SK-N-SH (cell line): ENCODE data around the gene MXRA8. TPM values are rescaled to one million over a fixed set of nuclear protein-coding genes. Genes with fewer than 3 reads are reported as not detected.
A peak's percentile ranks its signal among the peaks of the same experiment; 100 is the strongest.

Source experiments
- CTCF ChIA-PET: fragments of 300-600, 350-600 bp; formaldehyde crosslinking; extraction: SDS; loops from one replicate; lab custom pipeline; 2021; lab: Yijun Ruan, JAX
- POLR2A ChIA-PET: fragments of 350-600 bp; sonication (Branson Sonifier 250); formaldehyde crosslinking; extraction: SDS; loops from one replicate; lab custom pipeline; 2020; ENCODE audit warnings: antibody characterized with exemption, inconsistent platforms; lab: Yijun Ruan, JAX
- DNase-seq: peaks from one replicate; pipeline ENCODE4 v3.0.0; 2012
- H2AFZ ChIP-seq: fragments of 200-600 bp; sonication (generic); 2 replicates; pipeline ENCODE4 v1.8.1; 2016; ENCODE audit warnings: antibody characterized with exemption, mild to moderate bottlenecking, low read depth
- H3F3A ChIP-seq: fragments of 200-600 bp; sonication (generic); replicated peaks from 2 replicates; pipeline ENCODE3; 2016; ENCODE audit warnings: antibody characterized with exemption, mild to moderate bottlenecking; ENCODE audit not compliant: insufficient read depth
- H3K27ac ChIP-seq, 2 experiments: fragments of 200-500 bp in 1 of 2; fragments of 200-600 bp in 1 of 2; sonication (Bioruptor generic) in 1 of 2; sonication (generic), shearing (Covaris generic) in 1 of 2; 2 replicates each; pipeline versions ENCODE4 v1.5.1 to v1.6.1; 2014 to 2016; ENCODE audit warnings: low read depth in 2 of 2, inconsistent platforms in 1 of 2, low read length in 1 of 2, mild to moderate bottlenecking in 1 of 2, mixed read lengths in 1 of 2
- H3K27me3 ChIP-seq: fragments of 200-600 bp; sonication (generic), shearing (Covaris generic); 2 replicates; pipeline ENCODE4 v1.6.1; 2016; ENCODE audit warnings: mixed run types; ENCODE audit not compliant: insufficient read depth
- H3K36me3 ChIP-seq, 2 experiments: fragments of 200-500 bp in 1 of 2; fragments of 200-600 bp in 1 of 2; sonication (Bioruptor generic) in 1 of 2; sonication (generic) in 1 of 2; replicated peaks in 1 of 2; 2 replicates each; pipeline versions ENCODE3 to v1.5.1; 2014 to 2016; ENCODE audit warnings: low read length in 1 of 2, mild to moderate bottlenecking in 1 of 2; ENCODE audit not compliant: insufficient read depth in 2 of 2, control insufficient read depth in 1 of 2
- H3K4me1 ChIP-seq, 2 experiments: fragments of 200-500 bp in 1 of 2; fragments of 200-600 bp in 1 of 2; sonication (Bioruptor generic) in 1 of 2; sonication (generic), shearing (Covaris generic) in 1 of 2; 2 replicates each; pipeline versions ENCODE4 v1.5.1 to v1.6.1; 2014 to 2016; ENCODE audit warnings: low read depth in 1 of 2, low read length in 1 of 2, mixed run types in 1 of 2; ENCODE audit not compliant: insufficient read depth in 2 of 2, control insufficient read depth in 1 of 2
- H3K4me2 ChIP-seq: fragments of 200-600 bp; sonication (generic), shearing (Covaris generic); 2 replicates; pipeline ENCODE4 v1.6.1; 2017; ENCODE audit warnings: mixed run types
- H3K4me3 ChIP-seq, 2 experiments: fragments of 200-500 bp in 1 of 2; fragments of 200-600 bp in 1 of 2; sonication (Bioruptor generic) in 1 of 2; sonication (generic), shearing (Covaris generic) in 1 of 2; 2 replicates each; pipeline versions ENCODE4 v1.5.1 to v1.8.1; 2014 to 2016; ENCODE audit warnings: low read depth in 2 of 2, inconsistent platforms in 1 of 2, low read length in 1 of 2, mild to moderate bottlenecking in 1 of 2, mixed read lengths in 1 of 2, moderate library complexity in 1 of 2
- H3K79me2 ChIP-seq: fragments of 200-600 bp; sonication (generic); 2 replicates; pipeline ENCODE4 v1.8.1; 2017; ENCODE audit warnings: mild to moderate bottlenecking; ENCODE audit not compliant: insufficient read depth
- H3K9ac ChIP-seq: fragments of 200-600 bp; sonication (generic); 2 replicates; pipeline ENCODE4 v1.6.1; 2017; ENCODE audit warnings: mixed run types
- H3K9me2 ChIP-seq: fragments of 200-600 bp; sonication (generic); 2 replicates; pipeline ENCODE4 v1.6.1; 2017; ENCODE audit warnings: mixed run types
- H3K9me3 ChIP-seq: fragments of 200-600 bp; sonication (generic); 2 replicates; pipeline ENCODE4 v1.6.1; 2017; ENCODE audit warnings: mixed run types, mild to moderate bottlenecking, moderate library complexity
- H4K20me1 ChIP-seq: fragments of 200-600 bp; sonication (generic); 2 replicates; pipeline ENCODE4 v1.6.1; 2017; ENCODE audit warnings: mild to moderate bottlenecking, mixed run types; ENCODE audit not compliant: insufficient read depth
- CHD2 ChIP-seq: fragments of 150-350 bp; IDR thresholded peaks from 2 replicates; pipeline ENCODE4 v1.6.1; 2018; ENCODE audit warnings: low read length; ENCODE audit not compliant: partially characterized antibody
- ELF1 ChIP-seq: IDR thresholded peaks from 2 replicates; pipeline ENCODE4 v1.4.0; 2012
- FOSL2 ChIP-seq: IDR thresholded peaks from 2 replicates; pipeline ENCODE4 v1.4.0; 2012; ENCODE audit warnings: low read depth, mild to moderate bottlenecking, moderate library complexity, borderline replicate concordance
- FOXJ3 ChIP-seq: sonication (generic); formaldehyde crosslinking; IDR thresholded peaks from 2 replicates; pipeline ENCODE4 v1.5.1; 2020; ENCODE audit warnings: mild to moderate bottlenecking, missing genetic modification reagents
- GABPA ChIP-seq: IDR thresholded peaks from 2 replicates; pipeline ENCODE4 v1.4.0; 2012; ENCODE audit warnings: low read depth, mild to moderate bottlenecking
- GATA2 ChIP-seq: sonication (generic); formaldehyde crosslinking; IDR thresholded peaks from 2 replicates; pipeline ENCODE4 v1.5.0; 2020; ENCODE audit warnings: mild to moderate bottlenecking, missing genetic modification reagents
- IRF3 ChIP-seq: fragments of 150-350 bp; IDR thresholded peaks from 2 replicates; pipeline ENCODE4 v1.6.1; 2016; ENCODE audit warnings: mild to moderate bottlenecking, low read depth, low read length
- POLR2AphosphoS5 ChIP-seq: IDR thresholded peaks from 2 replicates; pipeline ENCODE4 v1.6.1; 2012; ENCODE audit warnings: low read depth, low read length
- RXRA ChIP-seq: IDR thresholded peaks from 2 replicates; pipeline ENCODE4 v1.4.0; 2012; ENCODE audit warnings: low read depth, mild to moderate bottlenecking, borderline replicate concordance
- SMC3 ChIP-seq: IDR thresholded peaks from 2 replicates; pipeline ENCODE4 v1.6.1; 2012; ENCODE audit warnings: low read depth, low read length, improper control_type of control experiment
- YY1 ChIP-seq: IDR thresholded peaks from 2 replicates; pipeline ENCODE4 v1.4.0; 2012; ENCODE audit warnings: low read depth, mild to moderate bottlenecking
- WGBS: methylation state at CpG from one replicate; pipeline ENCODE4 v1.1.6; 2017; ENCODE audit warnings: low lambda C conversion rate; 5-methylcytosine and 5-hydroxymethylcytosine counted together
- polyA plus RNA-seq, 3 experiments: library from polyadenylated mRNA; depleted of rRNA; stranded (reverse); fragments of >200 nt; gene quantifications; 2 replicates each; pipeline ENCODE4 v1.2.3, GENCODE V29; 2012
- TF ChIP-seq, protein P1 (sequence below): fragments of 200-600 bp; sonication (generic); IDR thresholded peaks from 2 replicates; pipeline ENCODE4 v1.6.1; 2017; ENCODE audit warnings: antibody characterized with exemption, mild to moderate bottlenecking, moderate library complexity
- TF ChIP-seq, protein P2 (sequence below): IDR thresholded peaks from 2 replicates; pipeline ENCODE4 v1.4.0; 2012; ENCODE audit warnings: low read depth, borderline replicate concordance

MXRA8 gene
- polyA plus RNA-seq, 1 of the 3 experiments (the other 2 are of a cell fraction), result 2.5 TPM

DNA sequence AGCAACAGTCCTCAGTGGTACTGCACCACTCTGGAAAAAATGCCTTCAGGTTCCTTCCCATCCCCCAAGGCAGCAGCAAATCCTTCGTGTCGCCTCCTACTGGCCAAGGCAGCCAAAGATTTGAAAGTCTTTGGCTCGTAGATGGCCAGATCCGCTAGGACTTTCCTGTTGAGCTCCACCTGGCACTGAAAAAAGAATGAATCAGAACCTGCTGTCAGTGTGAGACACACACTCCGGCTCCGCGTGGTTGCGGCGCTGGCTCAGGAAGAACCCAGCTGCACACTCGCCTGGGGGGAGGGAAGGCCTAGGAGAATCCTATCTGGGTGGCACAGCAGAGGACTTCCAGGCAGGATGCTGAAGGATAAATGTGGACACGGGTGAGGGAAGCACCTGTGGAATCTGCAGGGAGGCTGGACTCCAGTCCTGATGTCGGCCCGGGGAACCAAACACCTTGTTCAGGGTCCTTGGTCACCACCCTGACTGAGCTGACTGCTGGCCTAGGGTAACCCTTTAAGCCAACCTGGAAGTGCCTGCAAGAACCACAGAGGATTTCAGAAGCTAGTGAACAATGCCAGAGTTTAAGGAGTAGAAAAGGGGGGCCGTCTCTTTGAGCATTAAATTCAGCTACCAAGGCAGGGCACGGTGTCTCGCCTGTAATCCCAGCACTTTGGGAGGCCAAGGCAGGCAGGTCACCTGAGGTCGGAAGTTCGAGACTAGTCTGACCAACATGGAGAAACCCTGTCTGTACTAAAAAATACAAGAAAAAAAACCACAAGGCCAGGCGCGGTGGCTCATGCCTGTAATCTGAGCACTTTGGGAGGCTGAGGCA, 43.9 kb upstream of the MXRA8 start:
- peak; percentile 63 for DNase-seq
- no peaks in the 10 kb centered on the region for H3K9me2 ChIP-seq
- H3K27ac ChIP-seq, result peak overlapping the region in 1 of 2 experiments; percentile 27; a peak in 1 of 4 replicates
- no peaks in the 10 kb centered on the region for H3K27me3 ChIP-seq
- peak overlapping the region in 1 of 2 experiments; percentile 16; a peak in 1 of 4 replicates for H3K4me3 ChIP-seq
- peaks cover 12 to 34% of the 10 kb centered on the region in 2 experiments; a peak in 3 of 4 replicates for H3K4me1 ChIP-seq
- TF ChIP-seq CHD2 (peak; percentile 75), POLR2AphosphoS5 (no peak), SMC3 (peak; percentile 24; the same call in 1 of the 2 replicates), IRF3 (no peak), FOSL2 (no peak)
- TF ChIP-seq, protein P1, sequence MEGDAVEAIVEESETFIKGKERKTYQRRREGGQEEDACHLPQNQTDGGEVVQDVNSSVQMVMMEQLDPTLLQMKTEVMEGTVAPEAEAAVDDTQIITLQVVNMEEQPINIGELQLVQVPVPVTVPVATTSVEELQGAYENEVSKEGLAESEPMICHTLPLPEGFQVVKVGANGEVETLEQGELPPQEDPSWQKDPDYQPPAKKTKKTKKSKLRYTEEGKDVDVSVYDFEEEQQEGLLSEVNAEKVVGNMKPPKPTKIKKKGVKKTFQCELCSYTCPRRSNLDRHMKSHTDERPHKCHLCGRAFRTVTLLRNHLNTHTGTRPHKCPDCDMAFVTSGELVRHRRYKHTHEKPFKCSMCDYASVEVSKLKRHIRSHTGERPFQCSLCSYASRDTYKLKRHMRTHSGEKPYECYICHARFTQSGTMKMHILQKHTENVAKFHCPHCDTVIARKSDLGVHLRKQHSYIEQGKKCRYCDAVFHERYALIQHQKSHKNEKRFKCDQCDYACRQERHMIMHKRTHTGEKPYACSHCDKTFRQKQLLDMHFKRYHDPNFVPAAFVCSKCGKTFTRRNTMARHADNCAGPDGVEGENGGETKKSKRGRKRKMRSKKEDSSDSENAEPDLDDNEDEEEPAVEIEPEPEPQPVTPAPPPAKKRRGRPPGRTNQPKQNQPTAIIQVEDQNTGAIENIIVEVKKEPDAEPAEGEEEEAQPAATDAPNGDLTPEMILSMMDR, result peak; percentile 70
- H2AFZ ChIP-seq, result no peak overlapping the region
- H4K20me1 ChIP-seq, result no peaks in the 10 kb centered on the region
- H3F3A ChIP-seq, result peaks cover 30% of the 10 kb centered on the region
- H3K36me3 ChIP-seq, result peaks cover 24 to 35% of the 10 kb centered on the region in 2 experiments
- H3K9ac ChIP-seq, result no peak overlapping the region
- H3K4me2 ChIP-seq, result no peak overlapping the region
- POLR2A ChIA-PET, result interaction anchor here (1.1 to 1.3 kb wide), 3 partner anchors 27 to 137 kb away, joined by 3 read pairs; partner anchors contain the start of gene AURKAIP1
- CTCF ChIA-PET, result interaction anchor here (0.6 to 1.9 kb wide), 7 partner anchors 11 to 103 kb away, joined by 3 to 8 read pairs (median 4); partner anchors contain the start of gene AURKAIP1
- no peaks in the 10 kb centered on the region for H3K9me3 ChIP-seq
- 82% methylated on average over 19 of the region's 20 CpGs for WGBS
- peaks cover 89% of the 10 kb centered on the region for H3K79me2 ChIP-seq

GRCh38 chr1:1401457-1402010, 43.2 kb upstream of the MXRA8 start:
- 80% methylated on average over 6 of the region's 7 CpGs for WGBS
- Histone ChIP-seq H3K4me1 (peaks cover 12 to 34% of the 10 kb centered on the region in 2 experiments; a peak in 3 of 4 replicates), H2AFZ (no peak overlapping the region), H3K27ac (peak overlapping the region in 1 of 2 experiments; percentile 27; a peak in 1 of 4 replicates), H3F3A (peaks cover 30% of the 10 kb centered on the region), H3K9ac (no peak overlapping the region), H3K9me2 (no peaks in the 10 kb centered on the region), H3K9me3 (no peaks in the 10 kb centered on the region), H3K4me3 (peak overlapping the region in 1 of 2 experiments; percentile 16; a peak in 1 of 4 replicates), H3K79me2 (peaks cover 89% of the 10 kb centered on the region), H3K36me3 (peaks cover 28 to 36% of the 10 kb centered on the region in 2 experiments), H3K27me3 (no peaks in the 10 kb centered on the region), H3K4me2 (no peak overlapping the region), H4K20me1 (no peaks in the 10 kb centered on the region)
- ChIA-PET CTCF (interaction anchor here (0.6 to 1.9 kb wide), 7 partner anchors 10 to 27 kb away, joined by 3 to 8 read pairs (median 4); partner anchors contain the start of gene AURKAIP1), POLR2A (interaction anchor here (1.3 kb wide), 2 partner anchors 26 to 138 kb away, joined by 3 read pairs; partner anchors contain the start of gene AURKAIP1)
- DNase-seq, result no peak
- TF ChIP-seq GATA2 (CRISPR knock-in tag) (no peak), YY1 (no peak), GABPA (no peak), FOXJ3 (CRISPR knock-in tag) (no peak), RXRA (no peak), ELF1 (no peak)
- TF ChIP-seq, protein P2, sequence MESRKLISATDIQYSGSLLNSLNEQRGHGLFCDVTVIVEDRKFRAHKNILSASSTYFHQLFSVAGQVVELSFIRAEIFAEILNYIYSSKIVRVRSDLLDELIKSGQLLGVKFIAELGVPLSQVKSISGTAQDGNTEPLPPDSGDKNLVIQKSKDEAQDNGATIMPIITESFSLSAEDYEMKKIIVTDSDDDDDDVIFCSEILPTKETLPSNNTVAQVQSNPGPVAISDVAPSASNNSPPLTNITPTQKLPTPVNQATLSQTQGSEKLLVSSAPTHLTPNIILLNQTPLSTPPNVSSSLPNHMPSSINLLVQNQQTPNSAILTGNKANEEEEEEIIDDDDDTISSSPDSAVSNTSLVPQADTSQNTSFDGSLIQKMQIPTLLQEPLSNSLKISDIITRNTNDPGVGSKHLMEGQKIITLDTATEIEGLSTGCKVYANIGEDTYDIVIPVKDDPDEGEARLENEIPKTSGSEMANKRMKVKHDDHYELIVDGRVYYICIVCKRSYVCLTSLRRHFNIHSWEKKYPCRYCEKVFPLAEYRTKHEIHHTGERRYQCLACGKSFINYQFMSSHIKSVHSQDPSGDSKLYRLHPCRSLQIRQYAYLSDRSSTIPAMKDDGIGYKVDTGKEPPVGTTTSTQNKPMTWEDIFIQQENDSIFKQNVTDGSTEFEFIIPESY, result no peak
